ENCODE measurements around the gene CMIP. TPM values are rescaled to one million over a fixed set of nuclear protein-coding genes. Genes with fewer than 3 reads are reported as not detected.

Gene CMIP
- total and polyA plus RNA-seq, 7 donors, result 11.0 to 60.3 (median 20.4) TPM

DNA sequence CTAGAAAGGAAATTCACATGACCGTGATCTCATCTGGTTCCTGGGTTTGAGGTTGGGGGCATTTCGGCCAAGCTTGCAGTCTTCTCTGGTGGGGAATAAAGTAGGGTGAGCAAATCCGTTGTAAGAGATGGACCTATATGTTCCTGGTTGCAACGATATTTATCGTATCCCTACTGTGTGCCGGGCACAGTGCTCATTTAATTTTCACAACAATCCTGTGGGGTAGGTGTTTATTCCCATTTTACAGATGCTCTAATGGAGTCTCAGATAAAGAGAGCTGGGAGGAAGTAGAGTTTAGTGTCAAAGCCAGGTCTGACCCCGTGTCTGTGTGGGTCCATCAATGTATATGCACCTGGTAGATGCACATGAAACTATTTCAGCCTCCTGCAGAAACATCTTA lies 9.4 kb downstream of the CMIP start:
- no peak overlapping the region for H3K27ac ChIP-seq
- WGBS, 2 donors, result 89 to 90% methylated on average over 7 of the region's 7 CpGs
- H3K4me1 ChIP-seq, result peaks cover 0 to 47% (median 31%) of the 10 kb centered on the region in 4 donors
- TF ChIP-seq, protein P1, sequence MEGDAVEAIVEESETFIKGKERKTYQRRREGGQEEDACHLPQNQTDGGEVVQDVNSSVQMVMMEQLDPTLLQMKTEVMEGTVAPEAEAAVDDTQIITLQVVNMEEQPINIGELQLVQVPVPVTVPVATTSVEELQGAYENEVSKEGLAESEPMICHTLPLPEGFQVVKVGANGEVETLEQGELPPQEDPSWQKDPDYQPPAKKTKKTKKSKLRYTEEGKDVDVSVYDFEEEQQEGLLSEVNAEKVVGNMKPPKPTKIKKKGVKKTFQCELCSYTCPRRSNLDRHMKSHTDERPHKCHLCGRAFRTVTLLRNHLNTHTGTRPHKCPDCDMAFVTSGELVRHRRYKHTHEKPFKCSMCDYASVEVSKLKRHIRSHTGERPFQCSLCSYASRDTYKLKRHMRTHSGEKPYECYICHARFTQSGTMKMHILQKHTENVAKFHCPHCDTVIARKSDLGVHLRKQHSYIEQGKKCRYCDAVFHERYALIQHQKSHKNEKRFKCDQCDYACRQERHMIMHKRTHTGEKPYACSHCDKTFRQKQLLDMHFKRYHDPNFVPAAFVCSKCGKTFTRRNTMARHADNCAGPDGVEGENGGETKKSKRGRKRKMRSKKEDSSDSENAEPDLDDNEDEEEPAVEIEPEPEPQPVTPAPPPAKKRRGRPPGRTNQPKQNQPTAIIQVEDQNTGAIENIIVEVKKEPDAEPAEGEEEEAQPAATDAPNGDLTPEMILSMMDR (IDR thresholded peaks at IDR 0.05), result no peak
- TF ChIP-seq POLR2AphosphoS5 (IDR thresholded peaks at IDR 0.05) (no peak), POLR2A (IDR thresholded peaks at IDR 0.05) (no peak), EP300 (IDR thresholded peaks at IDR 0.05) (no peak)
- H3K36me3 ChIP-seq, result peaks cover 0 to 15% (median 2%) of the 10 kb centered on the region in 4 donors
- no peak for DNase-seq
- no peaks in the 10 kb centered on the region for H3K9me3 ChIP-seq
- H3K4me3 ChIP-seq, result no peak overlapping the region
- intact Hi-C loops (cut with DNase I), result no loop called here
- H3K27me3 ChIP-seq, result no peaks in the 10 kb centered on the region

DNA sequence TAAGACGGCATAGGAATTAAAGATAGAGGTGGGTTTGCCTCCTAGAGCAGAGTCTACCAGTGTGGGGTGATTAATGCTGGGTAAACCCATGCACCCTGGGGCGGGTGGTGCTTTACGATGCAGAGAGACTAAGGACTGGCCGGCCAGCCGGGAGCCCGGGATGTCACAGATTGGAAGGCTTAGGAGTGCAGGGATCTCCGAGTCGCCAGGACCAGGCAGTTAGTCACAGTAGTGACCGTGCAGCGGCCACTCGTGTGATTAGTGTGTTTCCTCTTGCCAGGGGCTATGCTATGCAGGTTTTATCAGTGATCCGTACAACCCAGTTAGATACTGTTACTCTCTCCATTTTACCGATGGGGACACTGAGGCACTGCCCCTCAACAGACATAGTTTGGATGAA lies 10.4 kb downstream of the CMIP start:
- Histone ChIP-seq H3K4me1 (peaks cover 0 to 53% (median 30%) of the 10 kb centered on the region in 4 donors), H3K36me3 (peaks cover 0 to 15% (median 2%) of the 10 kb centered on the region in 4 donors), H3K9me3 (no peaks in the 10 kb centered on the region), H3K27ac (no peak overlapping the region), H3K4me3 (no peak overlapping the region), H3K27me3 (no peaks in the 10 kb centered on the region)
- TF ChIP-seq EP300 (IDR thresholded peaks at IDR 0.05), result no peak
- TF ChIP-seq, protein P1 (IDR thresholded peaks at IDR 0.05), result no peak
- TF ChIP-seq POLR2AphosphoS5 (IDR thresholded peaks at IDR 0.05), result no peak
- no peak for TF ChIP-seq POLR2A (IDR thresholded peaks at IDR 0.05)
- DNase-seq, result no peak
- intact Hi-C loops (cut with DNase I), result no loop called here
- WGBS, 2 donors, result 89 to 95% methylated on average over 13 of the region's 13 CpGs

DNA sequence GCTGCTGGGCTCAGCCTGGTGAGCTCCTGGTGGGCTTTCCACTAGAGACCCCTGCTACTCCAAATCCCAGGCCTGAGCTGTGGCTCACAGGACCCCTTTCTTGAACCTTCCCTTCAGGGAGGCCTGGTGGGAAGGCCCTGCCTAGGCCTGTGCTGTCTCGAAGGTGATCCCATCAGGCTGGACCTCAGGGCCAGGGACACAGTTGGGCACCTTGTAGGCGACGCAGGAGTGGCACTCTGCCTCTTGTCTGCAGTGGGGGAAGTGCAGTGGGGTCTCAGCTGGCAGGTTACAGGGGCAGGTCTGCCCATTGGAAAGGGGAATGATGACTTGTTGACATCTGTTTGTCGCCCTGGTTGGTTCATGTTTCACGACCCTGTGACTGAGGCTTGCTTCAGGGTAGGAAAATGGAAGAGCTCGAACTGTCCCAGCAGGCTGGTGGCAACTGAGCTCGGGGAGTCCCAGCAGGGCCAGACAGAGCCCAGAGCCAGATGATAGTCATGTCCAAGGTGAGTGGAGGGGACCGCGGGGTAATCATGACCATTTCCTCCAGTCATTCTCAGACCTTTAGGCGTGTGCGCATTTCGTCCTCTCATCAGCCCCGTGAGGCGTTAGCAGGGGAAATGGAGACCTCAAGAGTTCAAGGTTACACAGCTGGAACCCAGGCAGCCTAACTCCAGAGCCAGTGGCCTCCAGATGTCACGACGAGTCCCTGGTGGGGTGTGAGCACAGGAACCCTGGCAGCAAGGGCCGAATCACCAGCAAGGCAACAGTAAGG lies 11.3 kb downstream of the CMIP start:
- Histone ChIP-seq H3K4me1 (peaks cover 0 to 57% (median 30%) of the 10 kb centered on the region in 4 donors), H3K4me3 (no peak overlapping the region), H3K9me3 (no peaks in the 10 kb centered on the region), H3K36me3 (peaks cover 0 to 15% (median 2%) of the 10 kb centered on the region in 4 donors), H3K27me3 (no peaks in the 10 kb centered on the region), H3K27ac (no peak overlapping the region)
- TF ChIP-seq, protein P1 (IDR thresholded peaks at IDR 0.05), result no peak
- TF ChIP-seq POLR2A (IDR thresholded peaks at IDR 0.05) (no peak), EP300 (IDR thresholded peaks at IDR 0.05) (no peak), POLR2AphosphoS5 (IDR thresholded peaks at IDR 0.05) (no peak)
- intact Hi-C loops (cut with DNase I), result no loop called here
- 73 to 83% methylated on average over 17 of the region's 17 CpGs for WGBS, 2 donors
- DNase-seq, result no peak

DNA sequence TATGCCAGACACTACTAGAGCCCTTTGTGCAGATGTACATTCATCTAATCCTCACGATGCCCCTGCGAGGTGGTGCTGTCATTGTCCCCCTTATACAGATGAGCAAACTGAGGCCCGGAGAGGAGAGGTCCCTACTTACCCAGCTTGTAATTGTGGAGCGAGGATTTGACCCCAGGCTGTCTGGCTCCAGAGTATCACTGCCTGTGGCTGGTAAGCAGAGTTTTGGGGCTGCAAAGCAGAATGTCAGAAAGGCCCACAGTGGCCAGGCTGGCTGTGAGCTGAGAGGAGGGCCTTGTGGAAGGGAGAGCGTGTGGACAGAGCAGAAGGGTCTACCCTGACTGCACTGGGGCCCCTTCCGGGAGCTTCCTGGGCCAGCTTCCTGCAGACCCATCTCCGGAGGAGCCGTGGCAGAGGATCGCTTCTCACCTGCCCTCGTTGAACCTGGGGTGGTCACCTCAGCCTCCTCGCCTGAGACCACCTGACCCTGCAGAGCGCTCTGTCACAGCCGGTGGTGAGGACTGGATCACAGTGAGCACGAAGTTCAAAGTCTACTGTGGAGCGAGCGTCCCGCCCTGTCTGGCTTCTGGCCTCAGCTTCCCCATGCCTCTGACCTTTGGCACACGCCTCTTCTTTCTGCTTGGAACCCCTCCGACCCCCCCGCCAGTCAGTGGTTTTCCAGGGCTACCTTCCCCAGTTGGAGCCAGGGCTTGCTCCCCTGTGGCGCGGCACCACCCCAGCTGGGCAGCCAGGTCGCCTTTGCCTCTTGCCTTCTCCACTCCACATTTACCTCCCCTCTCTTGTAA lies 12.1 kb downstream of the CMIP start:
- Histone ChIP-seq H3K9me3 (no peaks in the 10 kb centered on the region), H3K27me3 (no peaks in the 10 kb centered on the region), H3K4me3 (no peak overlapping the region), H3K4me1 (peaks cover 0 to 54% (median 29%) of the 10 kb centered on the region in 4 donors), H3K27ac (no peak overlapping the region), H3K36me3 (peaks cover 0 to 15% (median 2%) of the 10 kb centered on the region in 4 donors)
- no peak for DNase-seq
- TF ChIP-seq POLR2A (IDR thresholded peaks at IDR 0.05) (no peak), EP300 (IDR thresholded peaks at IDR 0.05) (no peak), POLR2AphosphoS5 (IDR thresholded peaks at IDR 0.05) (no peak)
- TF ChIP-seq, protein P1 (IDR thresholded peaks at IDR 0.05), result no peak
- 32 to 72% methylated on average over 23 of the region's 23 CpGs for WGBS, 2 donors
- intact Hi-C loops (cut with DNase I), result no loop called here

All from sigmoid colon (tissue), 7 donors.